Transverse colon (tissue), 4 donors: ENCODE measurements around the gene NRARP. TPM values are rescaled to one million over a fixed set of nuclear protein-coding genes. Genes with fewer than 3 reads are reported as not detected.

Experiments used
- DNase-seq: peaks from one replicate; pipeline ENCODE4 v3.0.0-alpha.2; 2019
- H3K27ac ChIP-seq, 4 donors: fragments of 200-600 bp; sonication (generic); 2 replicates each; pipeline ENCODE4 v1.5.1; 2016 to 2018; ENCODE audit warnings: inconsistent platforms in 4 of 4
- H3K27me3 ChIP-seq: fragments of 200-600 bp; sonication (generic); 2 replicates; pipeline ENCODE4 v1.5.1; 2017; ENCODE audit warnings: inconsistent platforms
- H3K36me3 ChIP-seq, 4 donors: fragments of 200-600 bp; sonication (generic); 2 replicates each; pipeline ENCODE4 v1.5.1; 2017 to 2019; ENCODE audit warnings: inconsistent platforms in 4 of 4
- H3K4me1 ChIP-seq, 4 donors: fragments of 200-600 bp; sonication (generic); 2 replicates each; pipeline ENCODE4 v1.5.1; 2017 to 2020; ENCODE audit warnings: inconsistent platforms in 4 of 4
- H3K4me3 ChIP-seq, 4 donors: fragments of 200-600 bp; sonication (generic); 1 replicate in 1 of 4; 2 replicates in 3 of 4; pipeline versions ENCODE4 v1.5.1 to v1.6.1; 2017 to 2019; ENCODE audit warnings: inconsistent platforms in 4 of 4
- H3K9me3 ChIP-seq, 2 donors: fragments of 200-600 bp; sonication (generic); 2 replicates each; pipeline ENCODE4 v1.5.1; 2017 to 2019; ENCODE audit warnings: inconsistent platforms in 2 of 2
- EP300 ChIP-seq: sonication (generic); formaldehyde crosslinking; IDR thresholded peaks from one replicate; pipeline ENCODE4 v1.6.1; 2017; ENCODE audit warnings: antibody characterized with exemption, low read depth
- POLR2A ChIP-seq: fragments of 450-650 bp; IDR thresholded peaks from one replicate; pipeline ENCODE4 v1.6.1; 2016; ENCODE audit warnings: antibody characterized with exemption, mild to moderate bottlenecking, moderate library complexity
- POLR2AphosphoS5 ChIP-seq, 3 donors: sonication (generic); formaldehyde crosslinking; IDR thresholded peaks; one replicate each; pipeline ENCODE4 v1.6.1; 2016; ENCODE audit warnings: antibody characterized with exemption in 3 of 3
- WGBS, 2 donors: methylation state at CpG; one replicate each; pipeline ENCODE4 v1.1.5; 2018; ENCODE audit warnings: low coverage in 1 of 2; 5-methylcytosine and 5-hydroxymethylcytosine counted together
- in situ Hi-C, 4 donors: fragments of 200-750 bp; cut with MboI; loops; one replicate each; pipeline versions ENCODE4 v1.15.0 to v1.15.1; 2017; ENCODE audit warnings: low sequenced_read_pairs in 3 of 4, low pct_ligation_motif_present in 1 of 4, low pct_unique_long_range_greater_than_20kb in 1 of 4
- intact Hi-C: fragments of 100-400 bp; cut with DNase I; formaldehyde crosslinking; loops from one replicate; pipeline ENCODE4 v1.15.1; 2023; ENCODE audit warnings: low total_unique reads
- total RNA-seq, 4 donors: library from RNA; depleted of rRNA; stranded (reverse); fragments of >200 nt; gene quantifications; one replicate each; pipeline ENCODE4 v1.1.0, GENCODE V29; 2016
- TF ChIP-seq, protein P1 (sequence below), 5 experiments: fragments of 200-600 bp in 3 of 5; fragments of 450-650 bp in 2 of 5; sonication (generic) in 3 of 5; IDR thresholded peaks; 1 replicate in 2 of 5; 2 replicates in 3 of 5; pipeline ENCODE4 v1.5.1; 2016 to 2017; ENCODE audit warnings: antibody characterized with exemption in 5 of 5, inconsistent platforms in 3 of 5, mild to moderate bottlenecking in 2 of 5, moderate library complexity in 1 of 5

The NRARP gene
- total RNA-seq, 4 donors from 2014 or later: 92.0 to 343 (median 134) TPM

DNA sequence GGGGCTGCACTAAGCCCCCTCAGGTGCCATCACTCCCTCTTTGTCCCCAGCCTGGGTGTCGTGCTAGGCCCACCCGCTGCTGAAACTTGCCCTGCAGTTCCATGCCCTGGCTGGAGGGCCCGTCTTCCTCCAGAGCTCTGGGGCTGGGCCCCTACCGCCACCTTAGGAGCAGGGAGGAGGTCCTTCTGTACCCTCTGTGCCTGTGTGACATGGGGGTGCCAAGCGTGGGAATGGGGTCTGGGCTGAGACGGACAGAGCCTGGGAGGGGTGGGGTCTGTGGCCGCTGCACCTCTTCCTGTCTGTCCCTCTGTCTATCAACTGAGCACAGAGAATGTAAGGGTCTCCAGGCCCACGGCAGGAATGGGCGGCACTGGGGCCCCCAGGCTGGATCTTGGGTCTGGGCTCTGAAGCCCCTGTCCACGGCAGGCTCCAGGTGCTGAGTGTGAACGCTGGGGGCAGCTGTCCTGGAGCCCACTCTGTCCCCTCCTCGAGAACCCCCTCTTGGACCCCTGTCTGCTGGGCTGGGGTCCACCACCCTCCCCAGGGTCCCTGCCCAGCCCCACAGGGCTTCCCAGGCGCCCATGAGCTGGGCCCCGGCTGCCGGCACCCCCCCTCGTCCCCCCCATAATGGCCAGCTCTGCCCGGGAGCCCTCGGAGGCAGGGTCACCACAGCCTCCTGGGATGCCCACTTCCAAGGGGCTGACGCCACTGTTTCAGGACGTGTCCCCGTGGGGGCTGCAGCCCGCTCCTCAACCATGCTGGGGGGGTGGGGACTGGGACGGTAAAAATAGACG, 15.8 kb upstream of the NRARP start:
- TF ChIP-seq EP300 (no peak), POLR2A (no peak), POLR2AphosphoS5 (IDR thresholded peaks at IDR 0.05) (no peak)
- TF ChIP-seq, protein P1, sequence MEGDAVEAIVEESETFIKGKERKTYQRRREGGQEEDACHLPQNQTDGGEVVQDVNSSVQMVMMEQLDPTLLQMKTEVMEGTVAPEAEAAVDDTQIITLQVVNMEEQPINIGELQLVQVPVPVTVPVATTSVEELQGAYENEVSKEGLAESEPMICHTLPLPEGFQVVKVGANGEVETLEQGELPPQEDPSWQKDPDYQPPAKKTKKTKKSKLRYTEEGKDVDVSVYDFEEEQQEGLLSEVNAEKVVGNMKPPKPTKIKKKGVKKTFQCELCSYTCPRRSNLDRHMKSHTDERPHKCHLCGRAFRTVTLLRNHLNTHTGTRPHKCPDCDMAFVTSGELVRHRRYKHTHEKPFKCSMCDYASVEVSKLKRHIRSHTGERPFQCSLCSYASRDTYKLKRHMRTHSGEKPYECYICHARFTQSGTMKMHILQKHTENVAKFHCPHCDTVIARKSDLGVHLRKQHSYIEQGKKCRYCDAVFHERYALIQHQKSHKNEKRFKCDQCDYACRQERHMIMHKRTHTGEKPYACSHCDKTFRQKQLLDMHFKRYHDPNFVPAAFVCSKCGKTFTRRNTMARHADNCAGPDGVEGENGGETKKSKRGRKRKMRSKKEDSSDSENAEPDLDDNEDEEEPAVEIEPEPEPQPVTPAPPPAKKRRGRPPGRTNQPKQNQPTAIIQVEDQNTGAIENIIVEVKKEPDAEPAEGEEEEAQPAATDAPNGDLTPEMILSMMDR (IDR thresholded peaks at IDR 0.05): no peak
- WGBS, 2 donors: 81% methylated on average over 18 of the region's 24 CpGs; no CpG with 5 or more reads in 1 of the 2 donors
- no peak for DNase-seq
- intact Hi-C loops (no loop called here), in situ Hi-C loops (no loop called here)
- H3K4me1 ChIP-seq: peaks cover 9 to 34% (median 18%) of the 10 kb centered on the region in 4 donors
- peaks cover 17% of the 10 kb centered on the region for H3K27me3 ChIP-seq
- no peak overlapping the region for H3K4me3 ChIP-seq
- H3K27ac ChIP-seq: no peak overlapping the region
- H3K36me3 ChIP-seq: no peaks in the 10 kb centered on the region
- H3K9me3 ChIP-seq: no peaks in the 10 kb centered on the region

DNA sequence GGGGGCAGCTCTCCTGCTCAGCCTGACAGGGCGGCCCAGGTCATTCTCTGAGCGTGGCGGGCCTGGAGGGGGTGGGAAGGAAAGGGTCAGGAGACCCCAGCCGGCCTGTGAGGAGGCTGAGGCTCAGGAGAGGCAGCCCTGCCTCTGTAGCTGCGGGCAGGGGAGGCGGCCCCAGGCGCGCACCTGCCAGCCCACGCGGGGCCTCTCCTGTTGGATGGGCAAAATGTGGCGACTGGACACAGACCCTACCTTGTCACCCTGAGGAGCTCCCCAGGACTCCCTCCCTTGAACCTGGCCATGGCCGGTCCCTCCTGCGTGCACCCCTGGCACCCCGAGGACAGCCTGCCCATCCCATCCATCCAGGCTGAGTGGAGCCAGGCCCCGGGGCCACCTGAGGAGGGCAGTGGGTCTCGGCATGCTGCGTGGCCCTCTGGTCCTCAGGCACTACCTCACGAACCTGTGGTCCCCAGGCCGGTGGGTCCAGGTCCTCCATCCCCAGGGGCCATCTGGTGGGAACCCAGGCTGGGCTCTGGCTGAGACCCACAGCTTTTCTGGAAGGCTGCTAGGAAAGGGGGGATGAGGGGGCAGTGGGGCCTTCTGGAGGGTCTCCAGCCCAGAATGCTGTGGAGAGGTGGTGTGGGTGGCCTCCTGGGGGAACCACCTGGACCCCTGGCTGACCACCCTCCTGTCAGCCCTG, 15.1 kb upstream of the NRARP start:
- Histone ChIP-seq H3K4me3 (no peak overlapping the region), H3K27ac (peak overlapping the region in 2 of 4 donors; percentile 41 to 94), H3K36me3 (no peaks in the 10 kb centered on the region), H3K4me1 (peaks cover 9 to 36% (median 22%) of the 10 kb centered on the region in 4 donors), H3K9me3 (no peaks in the 10 kb centered on the region), H3K27me3 (peaks cover 17% of the 10 kb centered on the region)
- TF ChIP-seq EP300: no peak
- no peak for TF ChIP-seq POLR2A
- TF ChIP-seq, protein P1 (IDR thresholded peaks at IDR 0.05): no peak
- no peak for TF ChIP-seq POLR2AphosphoS5 (IDR thresholded peaks at IDR 0.05)
- DNase-seq: no peak
- intact Hi-C loops (no loop called here), in situ Hi-C loops (no loop called here)
- 86% methylated on average over 18 of the region's 19 CpGs; no CpG with 5 or more reads in 1 of the 2 donors for WGBS, 2 donors

DNA sequence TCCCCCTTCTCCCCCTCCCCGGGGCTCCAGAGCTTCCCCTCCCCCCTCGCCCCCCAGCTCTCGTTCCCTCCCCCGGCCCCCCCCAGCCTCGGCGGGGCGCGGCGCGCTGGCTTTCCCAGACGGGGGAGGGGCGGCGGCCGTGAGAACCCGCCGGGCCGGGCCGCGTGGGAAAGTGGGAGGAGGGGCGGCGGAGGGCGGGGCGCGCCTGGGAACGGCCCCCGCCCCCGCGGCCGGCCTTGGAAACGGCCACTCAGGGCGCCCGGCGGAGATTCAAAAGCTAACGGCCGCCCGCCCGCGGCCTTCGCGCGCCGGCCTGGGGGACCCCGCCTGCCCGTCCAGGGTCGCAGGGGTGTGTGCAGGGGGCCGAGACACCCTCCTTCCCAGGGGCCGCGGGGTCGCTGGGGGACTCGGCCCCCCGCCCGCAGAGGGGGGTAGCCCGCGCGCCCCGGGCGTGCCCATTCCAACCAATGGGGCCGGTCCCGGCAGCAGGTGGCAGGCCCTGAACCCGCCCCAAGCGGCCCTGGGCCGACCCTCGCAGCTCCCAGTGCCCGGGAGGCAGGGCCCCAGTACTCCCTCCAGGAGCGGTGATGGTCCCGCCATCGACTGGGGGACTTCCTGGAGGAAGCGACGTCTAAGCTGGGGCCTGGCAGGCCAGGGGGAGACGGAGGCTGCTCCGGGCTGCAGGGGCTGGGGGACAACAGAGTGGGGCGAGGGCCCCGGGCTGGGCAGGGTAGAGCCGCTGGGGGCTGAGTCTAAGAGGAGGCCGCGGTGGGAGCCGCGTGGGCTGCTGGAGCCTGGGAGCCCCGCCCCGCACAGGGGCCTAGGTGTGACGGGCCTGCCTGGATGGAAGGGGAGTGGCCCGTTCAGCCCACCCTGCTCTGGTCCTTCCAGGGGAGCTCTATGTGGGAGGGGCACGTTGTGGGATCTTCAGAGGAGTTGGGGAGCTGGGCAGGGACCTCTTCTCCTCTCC, 14.2 kb upstream of the NRARP start:
- 22% methylated on average over 13 of the region's 83 CpGs; no CpG with 5 or more reads in 1 of the 2 donors for whole genome bisulfite sequencing, 2 donors
- H3K36me3 ChIP-seq: no peaks in the 10 kb centered on the region
- TF ChIP-seq POLR2A: no peak
- TF ChIP-seq, protein P1 (IDR thresholded peaks at IDR 0.05): no peak
- no peak for TF ChIP-seq EP300
- TF ChIP-seq POLR2AphosphoS5 (IDR thresholded peaks at IDR 0.05): no peak
- H3K27me3 ChIP-seq: peaks cover 17% of the 10 kb centered on the region
- peaks cover 14 to 44% (median 30%) of the 10 kb centered on the region in 4 donors for H3K4me1 ChIP-seq
- DNase-seq: peak; percentile 66
- peak overlapping the region in 3 of 4 donors; percentile 27 to 44 (median 30) for H3K4me3 ChIP-seq
- in situ Hi-C loops (no loop called here), intact Hi-C loops (no loop called here)
- H3K9me3 ChIP-seq: no peaks in the 10 kb centered on the region
- peak overlapping the region in 3 of 4 donors; percentile 41 to 94 (median 52) for H3K27ac ChIP-seq
